Measurements from ENCODE around the gene PPIA.
"Not testable (repeated sequence)": the region's sequence is repeated elsewhere in the genome, so short reads cannot be mapped to it uniquely, and the experiment has no call there.

PPIA gene

DNA sequence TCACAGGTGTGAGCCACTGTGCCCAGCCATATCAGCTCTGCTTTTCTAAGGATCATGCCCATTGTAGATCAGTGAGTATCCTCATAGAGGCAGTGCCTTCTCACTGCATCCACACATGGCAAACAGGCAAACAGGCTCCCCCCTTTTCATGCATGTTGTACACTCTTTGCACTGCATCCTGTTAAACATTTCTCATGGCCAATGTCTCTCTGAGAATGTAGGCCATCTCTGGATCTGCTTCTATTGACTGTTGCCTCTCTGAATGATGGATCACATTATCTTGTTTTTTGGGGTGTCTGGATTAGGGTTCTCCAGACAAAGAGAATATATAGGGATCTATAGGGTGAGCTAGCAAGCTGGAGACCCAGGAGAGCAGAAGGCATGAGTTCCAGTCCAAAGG is 13.1 kb upstream of the PPIA start:
- no peak for DNase-seq (ENCODE audit: low read depth in 1 of 2, low spot score in 1 of 2)
- TF ChIP-seq JUND (IDR thresholded peaks at IDR 0.05; ENCODE audit: low read depth): no peak
- in situ Hi-C loops (cut with HindIII; ENCODE audit: low pct_unique_long_range_greater_than_20kb, low sequenced_read_pairs): no loop called here

DNA sequence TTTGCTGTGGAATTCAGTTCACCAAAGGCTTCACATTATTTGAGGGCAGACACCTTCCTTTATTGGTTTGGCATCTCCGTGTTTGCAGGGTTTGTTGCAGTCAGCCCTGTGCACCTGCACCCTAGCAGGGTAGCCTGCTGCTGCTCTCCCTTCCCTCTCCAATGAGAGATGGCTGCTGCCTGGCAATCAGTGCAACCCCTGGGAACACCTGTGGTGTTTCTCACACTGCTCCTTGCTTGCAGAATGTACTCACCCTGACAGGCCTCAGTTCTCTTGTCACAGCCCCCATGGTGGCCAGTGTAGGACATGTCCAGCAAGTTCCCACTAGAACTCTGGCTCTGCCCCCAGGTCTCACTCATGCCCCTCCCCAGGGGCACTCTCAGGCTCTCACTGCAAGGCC is 12.1 kb upstream of the PPIA start:
- no peak for DNase-seq (ENCODE audit: low read depth in 1 of 2, low spot score in 1 of 2)
- in situ Hi-C loops (cut with HindIII; ENCODE audit: low pct_unique_long_range_greater_than_20kb, low sequenced_read_pairs): no loop called here
- no peak for TF ChIP-seq JUND (IDR thresholded peaks at IDR 0.05; ENCODE audit: low read depth)

DNA sequence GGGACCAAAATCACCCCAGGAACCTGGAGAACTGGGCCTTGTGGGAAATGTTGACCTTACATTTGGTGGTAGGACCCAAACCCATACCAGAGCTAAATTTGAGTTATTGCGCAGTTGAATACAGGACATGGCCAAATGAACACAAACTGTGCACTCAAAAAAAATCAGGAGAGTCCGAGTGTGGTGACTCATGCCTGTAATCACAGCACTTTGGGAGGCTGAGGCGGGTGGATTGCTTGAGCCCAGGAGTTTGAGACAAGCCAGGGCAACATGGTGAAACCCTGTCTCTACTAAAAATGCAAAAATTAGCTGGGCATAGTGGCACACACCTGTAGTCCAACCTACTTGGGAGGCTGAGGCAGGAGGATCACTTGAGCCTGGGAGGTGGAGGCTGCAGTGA is 11.3 kb upstream of the PPIA start:
- DNase-seq (ENCODE audit: low read depth in 1 of 2, low spot score in 1 of 2); in situ Hi-C loops (cut with HindIII; ENCODE audit: low pct_unique_long_range_greater_than_20kb, low sequenced_read_pairs): not testable (repeated sequence)

DNA sequence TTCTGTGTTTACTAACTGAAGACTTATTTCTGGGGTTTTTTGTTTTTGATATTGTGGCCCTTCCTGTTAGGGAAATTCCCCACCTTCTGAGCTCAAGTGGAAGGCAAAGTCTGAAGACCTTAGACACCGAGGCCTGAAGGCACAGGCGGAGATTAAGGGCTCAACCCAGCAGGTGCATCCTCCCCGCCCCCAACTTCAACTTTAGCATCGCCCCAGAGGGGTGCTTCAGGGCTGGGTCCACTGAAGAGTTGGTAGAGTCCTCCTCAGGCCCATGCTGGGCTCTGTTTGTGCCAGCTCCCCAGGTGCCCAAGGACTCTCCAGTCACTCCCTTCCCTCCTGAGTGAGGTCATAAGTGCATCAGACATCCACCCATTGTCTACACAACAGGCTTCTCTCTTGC is 9.4 kb upstream of the PPIA start:
- DNase-seq (ENCODE audit: low read depth in 1 of 2, low spot score in 1 of 2): no peak
- no peak for TF ChIP-seq JUND (IDR thresholded peaks at IDR 0.05; ENCODE audit: low read depth)
- in situ Hi-C loops (cut with HindIII; ENCODE audit: low pct_unique_long_range_greater_than_20kb, low sequenced_read_pairs): no loop called here

DNA sequence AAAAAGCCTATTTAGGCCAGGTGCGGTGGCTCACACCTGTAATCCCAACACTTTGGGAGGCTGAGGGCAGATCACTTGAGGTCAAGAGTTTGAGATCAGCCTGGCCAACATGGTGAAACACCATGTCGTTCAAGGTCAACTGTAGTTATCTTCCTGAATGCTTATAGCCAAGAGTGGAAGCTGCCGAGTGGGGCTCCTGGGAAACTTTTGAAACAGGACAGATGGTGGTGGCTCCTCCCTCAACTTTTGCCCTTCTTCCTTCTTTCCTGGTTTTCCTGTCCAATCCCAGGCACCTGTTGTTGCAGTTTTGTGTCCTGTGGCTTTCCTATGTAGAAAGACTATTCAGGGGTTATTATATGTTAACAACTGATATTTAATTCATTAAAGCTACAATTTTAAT is 8.7 kb upstream of the PPIA start:
- in situ Hi-C loops (cut with HindIII; ENCODE audit: low pct_unique_long_range_greater_than_20kb, low sequenced_read_pairs): no loop called here
- no peak for TF ChIP-seq JUND (IDR thresholded peaks at IDR 0.05; ENCODE audit: low read depth)
- DNase-seq (ENCODE audit: low read depth in 1 of 2, low spot score in 1 of 2): no peak

DNA sequence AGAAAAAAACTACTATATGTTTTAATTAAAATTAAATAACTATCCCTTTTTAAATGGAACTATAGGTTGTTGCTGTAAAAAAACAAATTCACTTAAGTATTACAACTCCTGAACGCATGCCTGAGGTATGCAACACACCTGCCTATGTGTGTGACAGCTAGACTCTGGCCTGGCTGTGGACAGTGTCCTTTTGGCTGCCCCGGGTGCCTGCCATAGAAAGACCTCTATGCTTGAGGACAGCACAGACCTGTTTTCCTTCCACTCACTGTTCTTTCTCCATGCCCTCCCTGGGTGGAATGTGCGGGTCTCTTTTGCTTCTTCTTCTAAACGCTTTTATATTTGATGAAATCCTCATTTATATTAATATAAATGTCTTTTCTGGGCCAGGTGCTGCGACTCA is 6.5 kb upstream of the PPIA start:
- DNase-seq (ENCODE audit: low read depth in 1 of 2, low spot score in 1 of 2): no peak
- in situ Hi-C loops (cut with HindIII; ENCODE audit: low pct_unique_long_range_greater_than_20kb, low sequenced_read_pairs): no loop called here
- TF ChIP-seq JUND (IDR thresholded peaks at IDR 0.05; ENCODE audit: low read depth): no peak

DNA sequence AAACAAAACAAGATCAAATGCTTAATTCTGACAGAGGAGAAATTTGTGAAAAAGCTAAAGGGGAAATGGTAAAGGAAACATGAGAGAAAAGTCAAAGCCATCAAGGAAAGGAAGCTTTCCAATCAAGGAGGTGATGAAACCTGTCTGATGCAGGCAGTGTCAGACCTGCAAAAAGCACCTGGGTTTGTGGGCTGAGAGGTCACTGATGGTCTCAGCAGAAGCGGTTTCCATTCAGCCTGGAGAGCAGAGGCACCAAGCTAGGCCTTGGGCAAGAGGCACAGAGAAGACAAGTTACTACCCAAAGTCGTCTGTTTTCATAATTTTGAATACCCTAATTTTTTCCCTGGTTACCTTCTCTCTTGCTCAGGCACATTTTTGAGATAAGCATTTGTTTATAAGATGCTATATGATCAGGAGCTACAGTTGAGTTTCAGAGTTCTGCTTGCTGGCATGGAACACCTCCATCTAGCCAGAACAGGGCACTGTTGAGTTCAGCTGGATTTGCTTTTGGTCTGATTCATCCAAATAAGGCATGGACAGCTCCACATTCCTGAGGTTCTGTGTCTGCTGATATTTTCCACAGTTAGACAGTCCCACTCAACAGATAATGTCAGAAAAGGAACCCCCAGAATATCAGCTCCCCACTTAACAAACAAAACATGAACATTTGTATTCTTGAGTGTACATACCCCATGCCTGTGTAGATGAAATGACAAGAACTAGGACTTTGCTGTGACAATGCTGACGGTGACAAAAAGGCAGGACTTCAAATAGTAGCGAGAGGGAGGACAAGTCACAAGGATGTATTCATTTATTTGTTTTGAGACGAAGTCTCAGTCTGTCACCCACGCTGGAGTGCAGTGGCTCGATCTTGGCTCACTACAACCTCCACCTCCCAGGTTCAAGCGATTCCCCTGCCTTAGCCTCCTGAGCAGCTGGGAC is 4.9 kb upstream of the PPIA start:
- DNase-seq (ENCODE audit: low read depth in 1 of 2, low spot score in 1 of 2): no peak
- no peak for TF ChIP-seq JUND (IDR thresholded peaks at IDR 0.05; ENCODE audit: low read depth)
- in situ Hi-C loops (cut with HindIII; ENCODE audit: low pct_unique_long_range_greater_than_20kb, low sequenced_read_pairs): no loop called here

DNA sequence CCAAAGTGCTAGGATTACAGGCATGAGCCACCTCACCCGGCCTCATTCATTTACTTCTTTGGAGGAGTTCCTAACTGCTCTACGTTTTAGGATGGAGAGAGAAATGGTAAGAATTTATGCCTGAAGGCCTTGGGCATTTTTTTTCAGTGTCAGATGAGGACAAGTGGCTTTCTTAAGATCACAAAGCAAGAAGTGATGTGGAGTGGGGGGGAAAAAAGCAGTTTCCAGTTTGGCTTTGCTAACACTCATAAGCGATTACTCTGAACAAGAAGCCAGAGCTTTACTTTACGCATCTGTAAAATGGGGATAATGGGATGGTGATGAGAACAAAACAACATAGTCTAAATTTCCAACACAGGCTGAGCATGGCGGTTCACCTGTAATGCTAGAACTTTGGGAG is 2.6 kb upstream of the PPIA start:
- no peak for TF ChIP-seq JUND (IDR thresholded peaks at IDR 0.05; ENCODE audit: low read depth)
- in situ Hi-C loops (cut with HindIII; ENCODE audit: low pct_unique_long_range_greater_than_20kb, low sequenced_read_pairs): no loop called here
- DNase-seq (ENCODE audit: low read depth in 1 of 2, low spot score in 1 of 2): peak in 1 of 2 experiments; percentile 93

DNA sequence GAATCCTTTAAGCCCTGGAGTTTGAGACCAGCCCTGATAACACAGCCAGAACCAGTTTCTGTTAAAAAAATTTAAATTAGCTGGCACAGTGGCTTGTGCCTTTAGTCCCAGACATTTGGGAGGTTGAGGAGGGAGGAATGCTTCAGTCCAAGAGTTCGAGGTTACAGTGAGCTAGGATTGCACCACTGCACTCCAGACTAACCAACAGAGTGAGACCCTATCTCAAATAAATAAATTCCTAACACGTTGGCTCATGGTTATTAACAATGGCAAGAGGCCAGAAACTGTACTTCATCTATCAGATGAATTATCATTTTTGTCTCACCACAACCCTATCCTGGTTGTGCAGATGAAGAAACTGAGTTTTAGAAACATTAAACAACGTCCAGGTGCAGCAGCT is 2.1 kb upstream of the PPIA start:
- TF ChIP-seq JUND (IDR thresholded peaks at IDR 0.05; ENCODE audit: low read depth): no peak
- in situ Hi-C loops (cut with HindIII; ENCODE audit: low pct_unique_long_range_greater_than_20kb, low sequenced_read_pairs): no loop called here
- DNase-seq (ENCODE audit: low read depth in 1 of 2, low spot score in 1 of 2): no peak

DNA sequence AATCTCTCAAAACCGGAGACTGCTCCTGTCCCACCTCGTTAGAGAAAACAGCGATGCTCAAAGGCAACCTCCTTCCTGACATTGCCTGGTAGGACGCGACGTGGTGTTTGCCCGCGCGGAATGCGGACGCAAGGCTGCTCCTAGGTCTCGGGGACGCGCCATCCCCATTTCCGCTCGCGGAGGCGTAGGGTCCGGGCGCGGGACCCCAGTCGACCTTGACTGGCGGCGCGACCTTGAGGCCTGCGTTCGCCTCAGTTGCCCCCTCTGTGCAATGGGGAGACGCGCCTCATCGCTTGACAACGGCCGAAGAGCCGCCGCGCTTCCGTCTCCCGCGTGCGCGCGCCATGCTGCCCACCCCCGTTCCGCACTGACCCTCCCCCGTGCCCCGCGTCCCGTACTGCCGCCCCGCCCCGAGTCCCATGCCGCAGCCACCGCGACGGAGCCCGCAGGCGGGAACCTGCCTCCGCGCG is 412 bp upstream of the PPIA start:
- TF ChIP-seq JUND (IDR thresholded peaks at IDR 0.05; ENCODE audit: low read depth): no peak
- peak; percentile 60 to 84 for DNase-seq (ENCODE audit: low read depth in 1 of 2, low spot score in 1 of 2)
- in situ Hi-C loops (cut with HindIII; ENCODE audit: low pct_unique_long_range_greater_than_20kb, low sequenced_read_pairs): no loop called here

DNA sequence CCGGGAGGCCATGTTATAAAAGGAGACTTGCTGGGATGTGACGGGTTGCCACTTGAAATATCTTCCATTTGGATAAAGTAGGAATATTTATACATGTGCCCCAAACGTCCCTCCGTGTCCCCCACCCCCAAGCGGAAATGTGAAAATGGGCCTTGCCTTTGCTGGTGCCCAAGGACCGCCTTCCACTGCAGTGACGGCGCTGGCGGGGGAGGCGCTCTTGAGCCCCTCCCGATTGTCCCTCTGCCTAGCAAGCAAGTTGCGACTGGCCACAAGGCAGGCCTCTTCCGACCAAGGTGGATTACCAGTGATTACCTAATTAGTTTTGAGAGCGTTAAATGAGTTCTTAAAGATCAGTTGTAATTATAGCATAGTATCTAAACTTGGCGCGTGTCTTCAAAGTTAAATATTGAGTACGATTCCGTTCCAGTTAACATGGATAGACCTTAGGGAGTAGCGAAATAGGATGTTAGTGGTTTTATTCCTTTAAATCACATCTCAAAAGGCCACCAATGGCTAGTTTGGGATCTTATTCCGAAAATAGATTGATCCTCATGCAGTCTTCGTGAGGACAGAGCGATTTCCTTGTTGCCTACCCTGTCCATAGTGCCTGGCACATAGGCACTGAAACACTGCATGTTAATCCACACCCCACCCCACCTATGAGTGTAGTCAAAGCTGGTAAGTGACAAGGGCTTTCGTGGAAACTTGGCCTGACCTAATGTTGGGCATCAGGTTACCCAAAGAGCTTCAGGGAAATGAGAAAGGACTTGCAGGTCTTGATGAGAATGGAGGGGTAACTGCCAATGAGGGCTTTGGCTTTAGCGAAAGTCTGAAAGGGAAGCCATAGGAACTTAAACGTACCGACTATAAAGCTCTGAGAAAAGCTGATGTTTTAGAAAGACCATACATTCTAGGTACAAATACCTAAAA is 1.1 kb downstream of the PPIA start:
- in situ Hi-C loops (cut with HindIII; ENCODE audit: low pct_unique_long_range_greater_than_20kb, low sequenced_read_pairs): no loop called here
- peak; percentile 73 to 93 for DNase-seq (ENCODE audit: low read depth in 1 of 2, low spot score in 1 of 2)
- TF ChIP-seq JUND (IDR thresholded peaks at IDR 0.05; ENCODE audit: low read depth): no peak

DNA sequence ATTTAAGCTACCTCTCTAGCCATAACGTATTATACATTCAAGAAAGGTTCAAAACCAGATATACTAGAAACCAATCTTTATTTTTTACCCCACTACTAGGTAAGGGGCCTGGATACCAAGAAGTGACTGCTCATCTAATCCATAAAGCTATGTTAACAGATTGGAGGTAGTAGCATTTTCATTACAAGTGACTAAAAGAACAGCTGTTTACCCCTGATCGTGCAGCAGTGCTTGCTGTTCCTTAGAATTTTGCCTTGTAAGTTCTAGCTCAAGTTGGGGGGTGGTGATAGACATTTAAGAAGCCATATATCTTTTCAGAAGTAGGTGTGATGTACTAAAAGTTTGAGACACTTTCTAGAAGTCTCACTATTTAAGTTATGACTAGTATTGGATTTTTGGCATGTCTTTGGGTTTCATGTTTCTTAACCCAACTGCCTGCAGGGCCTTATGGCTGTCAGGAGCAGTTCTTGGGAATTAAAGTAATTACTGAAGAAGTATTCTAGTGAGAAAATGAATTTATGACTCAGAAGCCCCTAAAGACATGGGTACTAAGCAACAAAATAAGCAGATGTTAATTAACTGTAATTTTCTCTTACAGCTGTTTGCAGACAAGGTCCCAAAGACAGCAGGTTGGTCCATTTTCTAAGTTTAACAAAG is 2.3 kb downstream of the PPIA start:
- in situ Hi-C loops (cut with HindIII; ENCODE audit: low pct_unique_long_range_greater_than_20kb, low sequenced_read_pairs): no loop called here
- no peak for TF ChIP-seq JUND (IDR thresholded peaks at IDR 0.05; ENCODE audit: low read depth)
- no peak for DNase-seq (ENCODE audit: low read depth in 1 of 2, low spot score in 1 of 2)

All from T47D (cell line).